ENCODE results near the gene FTO. TPM values are rescaled to one million over a fixed set of nuclear protein-coding genes. Genes with fewer than 3 reads are reported as not detected.

Gene FTO
- total RNA-seq, 1 experiment from 2014 or later: 78.3 TPM

DNA sequence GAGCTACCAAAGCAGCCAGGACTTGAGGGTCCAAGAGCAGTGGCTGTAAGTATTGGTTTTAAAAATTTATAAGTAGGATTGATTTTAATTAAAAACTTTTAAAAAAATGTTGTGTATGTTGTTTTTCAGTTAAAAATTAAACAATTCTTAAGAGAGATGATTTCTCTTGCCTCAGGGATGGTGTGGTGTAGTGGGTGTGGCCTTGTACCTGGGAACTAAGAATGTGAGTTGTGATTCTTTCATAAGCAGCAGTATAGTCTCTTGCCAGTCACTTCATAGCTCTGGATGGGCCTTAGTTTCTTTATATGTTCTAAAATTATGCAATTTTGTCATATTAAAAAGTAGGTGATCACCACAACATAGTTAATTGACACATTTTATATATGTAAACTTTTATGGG lies 99.5 kb downstream of the FTO start:
- Mint-ChIP-seq H3K9me3 (ENCODE audit: unreplicated experiment) (peaks cover 13% of the 10 kb centered on the region), H3K27me3 (ENCODE audit: insufficient read depth, unreplicated experiment) (no peaks in the 10 kb centered on the region), H3K27ac (ENCODE audit: unreplicated experiment) (peak overlapping the region; percentile 60), H3K4me3 (ENCODE audit: unreplicated experiment) (no peak overlapping the region), H3K4me1 (ENCODE audit: low read depth, unreplicated experiment) (peaks cover 37% of the 10 kb centered on the region), H3K36me3 (ENCODE audit: insufficient read depth, unreplicated experiment) (peaks cover 6% of the 10 kb centered on the region)
- no TSS peak for BruUV-seq (replicated peaks)
- no peak overlapping the region for H3K4me3 ChIP-seq (ENCODE audit: low read depth, low read length)
- peaks cover 17% of the 10 kb centered on the region for H3K4me1 ChIP-seq
- TF ChIP-seq, protein P1, sequence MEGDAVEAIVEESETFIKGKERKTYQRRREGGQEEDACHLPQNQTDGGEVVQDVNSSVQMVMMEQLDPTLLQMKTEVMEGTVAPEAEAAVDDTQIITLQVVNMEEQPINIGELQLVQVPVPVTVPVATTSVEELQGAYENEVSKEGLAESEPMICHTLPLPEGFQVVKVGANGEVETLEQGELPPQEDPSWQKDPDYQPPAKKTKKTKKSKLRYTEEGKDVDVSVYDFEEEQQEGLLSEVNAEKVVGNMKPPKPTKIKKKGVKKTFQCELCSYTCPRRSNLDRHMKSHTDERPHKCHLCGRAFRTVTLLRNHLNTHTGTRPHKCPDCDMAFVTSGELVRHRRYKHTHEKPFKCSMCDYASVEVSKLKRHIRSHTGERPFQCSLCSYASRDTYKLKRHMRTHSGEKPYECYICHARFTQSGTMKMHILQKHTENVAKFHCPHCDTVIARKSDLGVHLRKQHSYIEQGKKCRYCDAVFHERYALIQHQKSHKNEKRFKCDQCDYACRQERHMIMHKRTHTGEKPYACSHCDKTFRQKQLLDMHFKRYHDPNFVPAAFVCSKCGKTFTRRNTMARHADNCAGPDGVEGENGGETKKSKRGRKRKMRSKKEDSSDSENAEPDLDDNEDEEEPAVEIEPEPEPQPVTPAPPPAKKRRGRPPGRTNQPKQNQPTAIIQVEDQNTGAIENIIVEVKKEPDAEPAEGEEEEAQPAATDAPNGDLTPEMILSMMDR (IDR thresholded peaks at IDR 0.05; ENCODE audit: insufficient read depth in 1 of 2, low read depth in 1 of 2, low read length in 1 of 2, severe bottlenecking in 1 of 2, unreplicated experiment in 1 of 2): no peak
- H3K27me3 ChIP-seq (replicated peaks; ENCODE audit: control insufficient read depth, insufficient read depth, low read length): no peaks in the 10 kb centered on the region
- DNase-seq: no peak
- intact Hi-C loops (cut with micrococcal nuclease; ENCODE audit: unreplicated experiment): no loop called here
- no peaks in the 10 kb centered on the region for H3K36me3 ChIP-seq (ENCODE audit: control insufficient read depth, insufficient read depth, low read length)
- ChIA-PET POLR2A (no interaction called here), CTCF (interaction anchor here (0.5 kb wide), 1 partner anchor 460 kb away, joined by 3 read pairs; no protein-coding TSS in a partner anchor)
- H3K9me3 ChIP-seq: no peaks in the 10 kb centered on the region

DNA sequence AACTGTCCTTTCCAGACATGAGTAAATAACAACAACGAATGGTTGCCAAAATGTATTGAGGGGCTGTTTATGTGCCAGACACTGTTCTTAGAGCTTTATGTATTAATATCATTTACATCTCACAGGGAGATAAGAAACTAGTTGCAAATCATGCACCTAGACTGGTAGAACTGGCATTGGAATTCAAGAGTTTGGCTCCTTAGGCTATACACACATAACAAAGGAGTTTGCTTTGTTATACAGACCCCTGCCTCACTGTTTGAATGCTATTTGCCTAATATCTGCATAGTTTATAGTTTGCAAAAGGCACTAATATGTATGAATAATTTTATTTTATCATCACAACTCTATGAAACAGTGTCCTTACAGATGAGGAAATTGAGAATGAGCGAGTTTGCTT lies 100.0 kb downstream of the FTO start:
- no peak for DNase-seq
- ChIA-PET CTCF (interaction anchor here (0.6 kb wide), 2 partner anchors 11 to 28 kb away, joined by 3 read pairs; no protein-coding TSS in a partner anchor), POLR2A (interaction anchor here (0.6 kb wide), 1 partner anchor 270 kb away, joined by 3 read pairs; no protein-coding TSS in a partner anchor)
- H3K27me3 ChIP-seq (replicated peaks; ENCODE audit: control insufficient read depth, insufficient read depth, low read length): no peaks in the 10 kb centered on the region
- peaks cover 6% of the 10 kb centered on the region for H3K36me3 Mint-ChIP-seq (ENCODE audit: insufficient read depth, unreplicated experiment)
- TF ChIP-seq, protein P1 (IDR thresholded peaks at IDR 0.05; ENCODE audit: insufficient read depth in 1 of 2, low read depth in 1 of 2, low read length in 1 of 2, severe bottlenecking in 1 of 2, unreplicated experiment in 1 of 2): no peak
- H3K4me1 ChIP-seq: peaks cover 17% of the 10 kb centered on the region
- intact Hi-C loops (cut with micrococcal nuclease; ENCODE audit: unreplicated experiment): no loop called here
- peak overlapping the region; percentile 76 for H3K27ac Mint-ChIP-seq (ENCODE audit: unreplicated experiment)
- no peaks in the 10 kb centered on the region for H3K36me3 ChIP-seq (ENCODE audit: control insufficient read depth, insufficient read depth, low read length)
- H3K27me3 Mint-ChIP-seq (ENCODE audit: insufficient read depth, unreplicated experiment): no peaks in the 10 kb centered on the region
- BruUV-seq (replicated peaks): no TSS peak
- no peak overlapping the region for H3K4me3 Mint-ChIP-seq (ENCODE audit: unreplicated experiment)
- H3K9me3 Mint-ChIP-seq (ENCODE audit: unreplicated experiment): peaks cover 13% of the 10 kb centered on the region
- H3K4me1 Mint-ChIP-seq (ENCODE audit: low read depth, unreplicated experiment): peaks cover 42% of the 10 kb centered on the region
- no peaks in the 10 kb centered on the region for H3K9me3 ChIP-seq
- no peak overlapping the region for H3K4me3 ChIP-seq (ENCODE audit: low read depth, low read length)

DNA sequence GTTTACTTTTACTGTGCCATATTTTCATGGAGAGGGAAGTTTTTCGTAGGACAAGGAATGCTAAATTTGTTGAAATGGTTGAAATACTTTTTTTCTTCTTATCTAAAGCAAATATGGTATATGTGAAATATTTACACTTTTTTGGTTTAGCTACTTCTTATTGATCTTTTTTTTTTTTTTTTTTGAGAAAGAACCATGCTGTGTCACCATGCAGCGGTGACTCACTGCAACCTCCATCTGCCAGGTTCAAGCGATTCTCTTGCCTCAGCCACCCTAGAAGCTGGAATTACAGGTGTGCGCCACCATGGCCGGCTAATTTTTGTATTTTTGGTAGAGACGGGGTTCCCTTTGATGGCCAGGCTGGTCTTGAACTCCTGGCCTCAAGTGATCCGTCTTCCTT lies 100.5 kb downstream of the FTO start:
- Histone ChIP-seq H3K9me3 (no peaks in the 10 kb centered on the region), H3K4me3 (ENCODE audit: low read depth, low read length) (no peak overlapping the region), H3K36me3 (ENCODE audit: control insufficient read depth, insufficient read depth, low read length) (no peaks in the 10 kb centered on the region), H3K27me3 (replicated peaks; ENCODE audit: control insufficient read depth, insufficient read depth, low read length) (no peaks in the 10 kb centered on the region), H3K4me1 (peaks cover 17% of the 10 kb centered on the region)
- TF ChIP-seq, protein P1 (IDR thresholded peaks at IDR 0.05; ENCODE audit: insufficient read depth in 1 of 2, low read depth in 1 of 2, low read length in 1 of 2, severe bottlenecking in 1 of 2, unreplicated experiment in 1 of 2): no peak
- no TSS peak for BruUV-seq (replicated peaks)
- ChIA-PET POLR2A (interaction anchor here (0.6 kb wide), 1 partner anchor 269 kb away, joined by 3 read pairs; no protein-coding TSS in a partner anchor), CTCF (interaction anchor here (0.6 to 0.7 kb wide), 3 partner anchors 11 to 28 kb away, joined by 3 to 4 read pairs (median 3); no protein-coding TSS in a partner anchor)
- Mint-ChIP-seq H3K4me3 (ENCODE audit: unreplicated experiment) (no peak overlapping the region), H3K9me3 (ENCODE audit: unreplicated experiment) (peaks cover 13% of the 10 kb centered on the region), H3K27me3 (ENCODE audit: insufficient read depth, unreplicated experiment) (no peaks in the 10 kb centered on the region), H3K36me3 (ENCODE audit: insufficient read depth, unreplicated experiment) (peaks cover 6% of the 10 kb centered on the region), H3K27ac (ENCODE audit: unreplicated experiment) (peak overlapping the region; percentile 76), H3K4me1 (ENCODE audit: low read depth, unreplicated experiment) (peaks cover 47% of the 10 kb centered on the region)
- DNase-seq: no peak
- intact Hi-C loops (cut with micrococcal nuclease; ENCODE audit: unreplicated experiment): no loop called here
